Measurements from ENCODE around the gene UCHL3.

The UCHL3 gene

DNA sequence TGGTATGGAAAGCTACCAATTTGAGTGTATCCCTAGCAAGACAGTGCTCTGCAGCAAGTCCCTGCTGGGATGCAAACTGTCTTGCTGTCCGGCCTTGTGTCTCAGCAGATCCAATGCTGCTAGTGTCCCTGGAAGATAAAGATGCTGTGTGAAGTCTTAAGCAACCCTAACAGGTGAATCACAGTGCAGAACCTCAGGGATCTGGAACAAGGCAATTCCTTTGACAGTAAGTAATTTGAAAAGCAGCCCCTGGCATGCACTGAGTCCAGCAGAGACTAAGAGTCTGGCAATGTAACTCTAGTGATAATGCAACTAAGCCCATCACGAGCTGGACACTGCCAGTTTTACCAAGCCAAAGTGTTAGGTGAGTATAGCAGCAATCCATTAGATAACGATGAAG lies 1.7 kb upstream of the UCHL3 start:
- no peak for DNase-seq (ENCODE audit: low read depth in 2 of 3, low spot score in 1 of 3)

DNA sequence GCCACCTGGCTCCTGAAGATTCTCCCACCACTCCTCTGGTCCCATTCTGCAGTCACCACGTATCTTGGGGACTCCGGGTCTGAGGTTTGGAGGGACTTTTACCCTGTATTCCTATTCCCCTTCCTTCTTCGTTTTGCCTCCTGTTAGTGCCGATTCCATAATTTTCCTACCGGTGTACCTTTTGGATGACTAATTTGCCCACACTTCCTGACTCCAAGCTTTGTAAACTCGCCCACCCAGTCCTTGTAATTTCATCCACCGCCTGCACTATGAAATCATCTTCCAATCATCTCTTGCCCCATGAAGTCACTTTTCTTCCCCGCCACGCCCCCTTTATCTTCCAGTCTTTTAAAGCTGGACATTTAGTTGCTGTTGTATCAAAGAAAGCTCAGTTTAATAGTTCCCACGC lies 572 bp downstream of the UCHL3 start:
- DNase-seq (ENCODE audit: low read depth in 2 of 3, low spot score in 1 of 3): peak; percentile 8 to 38 (median 16)

DNA sequence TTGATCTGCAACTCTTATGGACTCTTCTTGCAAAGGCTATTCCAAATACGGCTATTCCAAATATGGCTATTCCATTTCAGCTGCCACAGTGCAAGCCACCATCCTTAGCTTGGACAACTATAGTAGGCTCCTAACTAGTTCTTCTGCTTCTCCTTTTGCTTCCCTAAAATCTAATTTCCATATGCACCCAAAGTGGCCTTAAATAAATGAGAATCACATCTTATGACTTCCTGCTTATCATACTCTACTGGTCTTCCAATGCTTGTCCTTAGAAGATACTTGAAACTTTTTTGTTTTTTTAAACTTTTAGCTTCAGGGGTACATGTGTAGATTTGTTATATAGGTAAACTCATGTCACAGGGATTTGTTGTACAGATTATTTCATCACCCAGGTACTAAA lies 4.9 kb downstream of the UCHL3 start:
- no peak for DNase-seq (ENCODE audit: low read depth in 2 of 3, low spot score in 1 of 3)

DNA sequence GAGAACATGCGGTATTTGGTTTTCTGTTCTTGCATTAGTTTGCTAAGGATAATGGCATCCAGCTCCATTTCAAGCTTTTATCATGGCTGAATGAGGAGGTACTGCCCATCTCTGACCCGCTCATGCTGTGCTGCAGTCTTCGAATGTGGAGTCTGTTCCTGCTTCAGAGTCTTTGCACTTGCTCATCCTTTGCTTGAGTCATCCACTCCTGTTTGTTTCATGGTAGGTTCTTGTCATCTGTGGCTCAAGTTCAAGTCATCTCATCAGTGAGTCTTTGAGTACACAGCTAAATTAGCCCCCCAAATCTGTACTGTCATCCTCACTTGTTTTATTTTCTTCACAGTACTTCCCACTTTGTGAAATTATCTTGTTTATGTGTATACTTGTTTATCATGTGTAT lies 5.4 kb downstream of the UCHL3 start:
- no peak for DNase-seq (ENCODE audit: low read depth in 2 of 3, low spot score in 1 of 3)

DNA sequence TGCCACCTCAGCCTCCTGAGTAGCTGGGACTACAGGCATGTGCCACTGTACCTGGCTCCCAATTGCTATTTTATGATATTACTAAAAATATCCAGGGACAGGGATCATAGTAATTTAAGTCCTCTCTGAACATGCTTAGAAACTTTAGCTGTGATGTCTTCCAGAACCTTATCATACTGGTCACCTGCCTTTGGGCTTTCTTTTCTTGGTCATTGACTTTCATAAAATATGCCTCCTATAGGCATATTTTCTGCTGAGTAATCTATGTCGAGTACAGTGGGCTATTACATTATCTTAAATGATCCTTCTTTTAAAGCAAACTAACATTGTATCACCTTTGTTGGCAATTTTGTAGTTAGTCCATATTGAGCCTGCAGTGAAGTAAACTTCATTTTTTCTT lies 6.2 kb downstream of the UCHL3 start:
- no peak for DNase-seq (ENCODE audit: low read depth in 2 of 3, low spot score in 1 of 3)

DNA sequence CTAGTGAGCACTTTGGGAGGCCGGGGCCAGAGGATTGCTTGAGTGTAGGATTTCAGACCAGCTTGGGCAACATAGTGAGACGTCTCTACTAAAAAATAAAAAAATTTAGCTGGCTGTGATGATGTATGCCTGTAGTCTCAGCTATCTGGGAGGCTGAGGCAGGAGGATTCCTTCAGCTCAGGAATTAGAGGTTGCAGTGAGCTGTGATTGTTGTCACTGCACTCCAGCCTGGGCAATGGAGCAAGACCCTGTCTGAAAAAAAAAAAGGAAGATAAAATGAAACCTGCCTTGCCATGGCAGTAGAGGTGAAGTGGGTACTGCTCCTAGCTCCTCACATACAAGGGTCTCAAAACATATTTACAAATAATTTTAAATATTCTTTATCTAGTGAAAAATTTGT lies 7.4 kb downstream of the UCHL3 start:
- DNase-seq (ENCODE audit: low read depth in 2 of 3, low spot score in 1 of 3): no peak

DNA sequence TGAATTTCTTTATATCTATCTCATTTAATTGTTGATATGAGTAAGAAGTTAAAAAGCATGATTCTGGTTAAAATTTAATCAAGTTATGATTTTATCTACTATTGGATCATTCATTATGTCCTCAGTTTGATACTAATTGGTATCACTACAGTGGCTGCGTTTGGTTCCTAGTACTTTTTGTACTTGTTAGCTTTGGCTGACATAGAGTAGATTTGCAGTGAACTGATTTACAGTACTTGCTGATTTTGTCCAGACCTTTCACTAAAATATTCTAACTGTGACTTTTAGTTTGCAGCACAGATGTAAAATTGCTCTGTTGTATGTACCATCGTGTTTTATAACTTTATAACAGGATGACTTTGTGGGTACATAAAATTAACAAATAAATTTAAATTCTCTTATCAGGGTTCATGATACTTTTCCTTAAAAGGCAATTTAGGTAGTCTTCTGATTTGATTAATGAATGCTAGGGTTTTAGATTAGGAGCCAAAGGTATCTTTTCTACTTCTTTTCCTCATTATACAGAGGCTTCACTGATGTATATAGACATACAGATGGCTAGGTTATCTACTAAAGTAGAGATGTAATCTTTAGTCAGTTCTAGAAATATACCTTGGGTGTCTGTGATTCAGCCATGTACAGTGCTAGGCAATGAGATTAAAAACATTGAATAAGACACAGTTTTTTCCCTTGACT lies 8.7 kb downstream of the UCHL3 start:
- no peak for DNase-seq (ENCODE audit: low read depth in 2 of 3, low spot score in 1 of 3)

DNA sequence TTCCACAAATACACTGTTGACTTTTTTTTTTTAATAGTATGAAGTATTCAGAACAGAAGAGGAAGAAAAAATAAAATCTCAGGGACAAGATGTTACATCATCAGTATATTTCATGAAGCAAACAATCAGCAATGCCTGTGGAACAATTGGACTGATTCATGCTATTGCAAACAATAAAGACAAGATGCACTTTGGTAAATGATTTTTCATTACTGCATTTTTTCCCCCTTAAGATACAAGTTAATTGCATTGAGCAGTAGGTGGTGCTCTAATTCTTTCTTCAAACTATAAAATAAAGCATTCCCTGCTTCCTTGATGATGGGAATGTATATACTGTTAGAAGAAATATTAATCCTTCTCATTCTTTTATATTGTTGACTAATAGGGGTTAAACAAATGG lies 17.1 kb downstream of the UCHL3 start:
- DNase-seq (ENCODE audit: low read depth in 2 of 3, low spot score in 1 of 3): no peak

DNA sequence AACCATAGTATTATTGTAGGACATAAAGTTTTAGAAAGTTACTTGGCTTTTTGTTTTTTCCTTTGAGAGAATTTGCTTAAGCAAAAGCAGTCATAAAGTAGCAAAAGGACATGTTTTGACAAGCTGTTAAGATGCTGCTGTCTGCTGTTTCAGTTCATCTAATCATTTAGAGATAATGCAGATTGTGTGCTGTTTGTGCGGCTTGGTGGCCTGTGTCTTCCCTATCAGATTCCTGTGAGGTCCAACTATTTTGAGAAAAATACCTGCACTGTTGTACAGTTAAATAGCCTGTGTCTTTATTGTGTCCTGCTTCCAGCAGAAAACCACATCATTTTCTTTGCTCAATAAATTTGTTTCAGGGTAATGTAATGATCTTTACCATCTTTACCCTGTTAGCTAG lies 20.0 kb downstream of the UCHL3 start:
- no peak for DNase-seq (ENCODE audit: low read depth in 2 of 3, low spot score in 1 of 3)

DNA sequence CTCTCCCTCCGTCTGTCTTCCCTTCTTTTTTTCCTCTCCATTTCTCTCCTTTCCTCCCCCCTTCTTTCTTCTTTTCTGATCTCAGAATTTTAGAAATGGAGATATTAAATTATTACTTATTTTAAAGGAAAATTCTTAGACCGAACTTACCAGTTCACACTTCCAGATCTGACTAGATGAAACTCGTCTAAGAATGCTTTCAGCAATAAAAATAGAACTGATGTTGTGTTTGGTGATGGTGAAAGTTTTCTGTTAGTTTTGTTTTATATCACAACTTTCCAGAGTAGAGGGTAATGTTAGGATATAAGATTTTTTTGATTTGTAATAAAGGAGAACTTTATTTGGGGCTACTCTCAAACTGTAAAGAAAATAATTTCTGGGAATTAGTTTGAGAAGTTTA lies 29.9 kb downstream of the UCHL3 start:
- DNase-seq (ENCODE audit: low read depth in 2 of 3, low spot score in 1 of 3): no peak

DNA sequence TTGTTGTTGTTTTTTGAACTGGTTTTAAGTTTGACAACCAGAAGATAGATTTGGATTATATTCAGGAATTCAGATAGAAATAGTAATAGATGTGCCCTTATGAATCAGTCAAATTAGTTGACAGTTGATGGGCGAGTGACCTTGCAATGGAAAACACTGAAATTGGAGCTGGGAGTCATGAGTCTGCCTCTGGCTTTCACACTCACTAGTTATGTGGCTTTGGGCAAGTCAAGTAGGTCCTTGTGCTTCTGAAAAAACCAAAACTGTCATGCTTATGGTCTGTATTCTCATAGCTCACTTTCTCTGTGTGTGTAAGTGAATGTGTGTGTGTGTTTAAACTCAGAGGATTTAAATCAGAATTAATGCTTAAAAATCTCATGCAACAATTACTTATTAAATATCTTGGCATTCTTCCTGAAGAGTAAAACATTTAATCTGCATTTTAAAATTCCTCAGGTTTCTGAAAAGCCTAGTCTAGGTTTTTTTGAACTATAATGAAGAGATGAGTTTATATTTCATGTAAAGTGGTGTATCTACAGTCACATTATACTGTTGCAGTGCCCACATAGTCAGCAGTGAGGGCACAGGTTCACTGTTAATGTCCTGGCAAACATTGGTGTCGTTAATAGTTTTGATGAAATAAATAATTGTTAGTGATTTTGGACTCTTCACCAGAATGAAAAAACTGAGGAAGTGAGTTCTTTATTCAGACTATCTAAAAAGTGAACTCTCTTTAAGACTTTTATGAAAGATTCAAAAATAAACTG lies 32.5 kb downstream of the UCHL3 start:
- no peak for DNase-seq (ENCODE audit: low read depth in 2 of 3, low spot score in 1 of 3)

DNA sequence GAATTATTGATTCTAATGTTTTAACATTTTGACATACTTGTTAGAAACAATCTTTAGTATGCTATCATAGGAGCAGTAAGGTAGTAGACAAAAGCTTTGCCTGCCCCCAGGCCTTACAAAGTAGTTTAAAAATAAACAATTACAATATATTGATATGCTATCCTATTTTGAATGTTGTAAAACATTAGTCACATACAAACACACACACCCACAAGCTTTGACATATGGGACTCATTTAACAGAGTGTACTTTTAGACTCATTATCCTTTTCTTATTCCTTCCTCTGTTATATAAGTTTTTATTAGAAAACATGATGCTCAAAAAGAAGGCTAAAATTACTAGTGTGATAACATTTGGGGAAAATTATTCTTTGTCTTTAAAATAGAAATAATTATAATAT lies 33.5 kb downstream of the UCHL3 start:
- no peak for DNase-seq (ENCODE audit: low read depth in 2 of 3, low spot score in 1 of 3)

DNA sequence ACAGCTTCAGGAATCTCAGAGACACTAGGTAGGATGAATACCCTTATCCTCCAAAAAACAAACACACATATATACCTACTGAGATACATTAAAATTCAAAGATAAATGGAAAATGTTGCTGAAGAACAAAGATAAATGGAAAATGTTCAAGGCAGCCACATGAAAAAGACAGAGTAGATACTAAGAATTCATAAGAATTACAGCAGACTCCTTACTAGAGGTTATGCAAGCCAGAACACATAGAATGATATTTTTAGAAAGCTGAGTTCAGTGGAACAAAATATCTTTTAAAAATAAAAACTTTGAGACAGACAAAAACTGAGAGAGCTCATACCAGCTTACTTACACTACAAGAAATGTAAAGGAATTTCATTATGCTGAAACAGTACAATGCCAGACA lies 35.6 kb downstream of the UCHL3 start:
- no peak for DNase-seq (ENCODE audit: low read depth in 2 of 3, low spot score in 1 of 3)

DNA sequence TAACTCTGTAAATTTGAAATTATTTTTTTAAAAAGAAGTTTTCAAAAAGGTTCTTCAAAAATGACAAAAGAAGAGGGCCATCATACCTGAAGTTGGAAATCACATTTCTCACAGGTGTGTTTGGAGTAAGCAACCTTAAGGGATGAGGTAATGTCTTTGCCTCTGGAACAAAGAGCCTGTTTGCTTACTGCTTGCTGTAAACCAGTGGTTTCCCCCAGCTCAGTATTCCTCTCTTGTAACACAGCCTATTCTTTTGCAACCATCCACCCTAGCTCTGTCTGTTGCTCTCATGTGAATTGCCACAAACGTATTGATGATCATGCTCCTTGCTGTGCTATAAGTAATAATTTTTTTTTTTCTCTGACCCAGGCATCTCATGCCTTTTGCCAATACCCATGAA lies 38.1 kb downstream of the UCHL3 start:
- no peak for DNase-seq (ENCODE audit: low read depth in 2 of 3, low spot score in 1 of 3)

DNA sequence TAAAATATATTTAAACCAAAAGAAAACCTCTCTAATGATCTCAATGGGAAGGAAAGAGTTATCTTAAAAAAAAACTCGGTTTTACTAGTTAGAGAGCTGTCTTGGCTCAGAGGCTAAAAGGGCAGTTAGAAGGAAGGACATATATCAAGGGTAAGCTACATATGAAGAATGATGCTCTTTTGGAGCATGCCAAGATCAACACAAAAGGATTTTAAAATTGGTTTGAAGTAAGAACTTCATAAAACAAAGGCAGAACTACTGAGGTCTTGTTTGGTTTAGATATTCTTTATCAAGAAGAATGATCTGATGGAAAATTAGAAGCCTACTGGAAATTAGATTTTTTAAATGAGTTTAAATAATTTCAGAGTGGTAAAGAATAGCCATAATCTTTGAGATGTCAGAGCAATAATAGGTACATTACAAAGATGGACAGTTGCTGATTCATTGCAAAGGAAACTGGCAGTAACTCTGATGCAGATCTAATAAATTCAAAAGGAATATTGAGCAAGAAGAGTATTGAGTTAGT lies 47.1 kb downstream of the UCHL3 start:
- DNase-seq (ENCODE audit: low read depth in 2 of 3, low spot score in 1 of 3): no peak

DNA sequence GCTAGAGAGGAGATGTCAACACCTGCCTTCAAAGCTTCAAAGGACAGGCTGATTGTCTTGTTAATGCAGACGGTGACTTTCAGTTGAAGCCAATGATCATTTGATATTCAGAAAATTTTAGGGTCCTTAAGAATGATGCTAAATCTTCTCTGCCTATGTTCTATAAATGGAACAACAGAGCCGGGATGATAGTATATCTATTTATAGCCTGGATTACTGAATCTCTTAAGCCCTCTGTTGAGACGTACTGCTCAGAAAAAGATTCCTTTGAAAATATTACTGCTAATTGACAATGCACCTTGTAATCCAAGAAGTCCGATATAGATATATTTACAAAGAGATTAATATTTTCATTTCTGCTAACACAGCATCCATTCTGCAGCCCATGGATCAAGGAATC lies 50.8 kb downstream of the UCHL3 start:
- no peak for DNase-seq (ENCODE audit: low read depth in 2 of 3, low spot score in 1 of 3)

DNA sequence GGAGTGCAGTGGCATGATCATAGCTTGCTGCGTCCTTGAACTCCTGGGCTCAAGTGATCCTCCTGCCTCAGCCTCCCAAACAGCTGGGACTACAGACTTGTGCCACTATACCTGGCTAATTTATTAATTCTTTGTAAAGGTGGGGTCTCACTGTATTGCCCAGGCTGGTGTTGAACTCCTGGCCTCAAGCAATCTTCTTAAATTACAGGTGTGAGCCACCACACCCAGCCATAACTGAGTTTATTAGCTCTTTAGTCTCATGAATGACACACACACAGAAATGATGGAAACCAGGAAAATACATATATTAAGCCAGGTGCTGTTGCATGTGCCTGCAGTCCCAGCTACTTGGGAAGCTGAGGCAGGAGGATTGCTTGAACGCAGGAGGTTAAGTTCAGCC lies 53.4 kb downstream of the UCHL3 start:
- DNase-seq (ENCODE audit: low read depth in 2 of 3, low spot score in 1 of 3): no peak

DNA sequence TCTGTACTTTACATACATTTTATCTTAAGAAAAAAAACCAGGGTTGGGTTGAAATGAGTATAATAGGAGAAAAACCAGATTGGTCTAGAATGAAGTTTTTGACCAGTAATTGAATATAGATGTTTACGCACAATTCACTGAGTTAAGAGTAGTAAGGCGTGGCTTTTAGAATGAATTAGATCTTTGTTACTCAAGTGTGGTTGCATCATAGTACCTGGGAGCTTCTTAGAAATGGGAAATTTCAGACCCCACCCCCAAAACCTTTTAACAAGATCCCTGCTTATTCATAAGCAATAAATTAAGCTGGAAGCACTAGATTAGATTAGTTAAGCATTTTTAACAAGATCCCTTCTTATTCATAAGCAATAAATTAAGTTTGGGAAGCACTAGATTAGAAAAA lies 57.9 kb downstream of the UCHL3 start:
- DNase-seq (ENCODE audit: low read depth in 2 of 3, low spot score in 1 of 3): no peak

DNA sequence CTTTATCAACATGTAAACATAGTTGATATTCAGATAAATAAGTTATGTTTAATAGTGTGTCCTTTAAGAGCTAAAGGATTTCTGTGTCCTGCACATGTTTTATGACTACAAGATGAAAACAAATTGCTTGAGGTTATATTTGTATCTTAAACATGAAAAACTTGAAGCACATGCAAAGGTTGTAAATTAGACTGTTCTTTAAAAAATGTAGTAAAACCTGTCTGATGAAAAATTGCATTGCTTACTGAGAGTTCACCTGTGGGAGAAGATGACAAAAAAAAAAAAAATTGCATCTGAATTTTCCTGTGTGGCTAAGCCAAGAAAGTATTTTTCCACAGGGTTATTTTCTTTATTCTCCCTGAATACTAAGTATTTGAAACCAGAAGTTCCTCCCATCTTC lies 60.9 kb downstream of the UCHL3 start:
- no peak for DNase-seq (ENCODE audit: low read depth in 2 of 3, low spot score in 1 of 3)

DNA sequence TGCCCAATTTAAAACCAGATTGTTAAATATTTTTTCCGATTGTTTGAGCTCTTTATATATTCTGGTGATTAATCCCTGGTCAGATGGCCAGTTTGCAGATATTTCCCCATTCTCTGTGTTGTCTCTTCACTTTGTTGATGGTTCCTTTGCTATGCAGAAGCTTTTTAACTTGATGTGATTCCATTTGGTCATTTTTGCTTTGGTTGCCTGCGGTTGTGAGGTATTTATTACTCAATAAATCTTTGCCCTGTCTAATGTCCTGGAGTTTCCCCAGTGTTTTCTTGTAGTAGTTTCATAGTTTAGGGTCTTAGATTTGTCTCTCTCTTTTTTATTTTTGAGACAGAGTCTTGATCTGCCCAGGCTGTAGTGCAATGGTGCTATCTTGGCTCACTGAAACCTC lies 62.8 kb downstream of the UCHL3 start:
- no peak for DNase-seq (ENCODE audit: low read depth in 2 of 3, low spot score in 1 of 3)

DNA sequence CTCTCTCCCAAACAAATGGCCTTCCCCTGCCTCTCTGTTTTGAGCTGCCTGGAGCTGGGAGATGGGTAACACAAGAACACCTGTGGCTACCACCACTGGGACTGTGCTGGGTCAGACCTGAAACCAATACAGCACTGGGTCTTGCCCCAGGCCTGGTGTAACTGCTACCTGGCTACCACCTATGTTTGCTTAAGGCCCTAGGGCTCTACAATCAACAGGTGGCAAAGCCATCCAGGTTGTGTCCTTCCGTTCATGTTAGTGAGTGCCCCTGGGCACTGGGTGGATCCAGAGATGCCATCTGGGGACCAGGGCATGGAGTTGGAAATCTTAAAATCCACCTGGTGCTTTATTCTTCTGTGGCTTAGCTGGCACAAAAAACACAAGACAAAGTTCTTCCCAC lies 67.6 kb downstream of the UCHL3 start:
- DNase-seq (ENCODE audit: low read depth in 2 of 3, low spot score in 1 of 3): no peak

DNA sequence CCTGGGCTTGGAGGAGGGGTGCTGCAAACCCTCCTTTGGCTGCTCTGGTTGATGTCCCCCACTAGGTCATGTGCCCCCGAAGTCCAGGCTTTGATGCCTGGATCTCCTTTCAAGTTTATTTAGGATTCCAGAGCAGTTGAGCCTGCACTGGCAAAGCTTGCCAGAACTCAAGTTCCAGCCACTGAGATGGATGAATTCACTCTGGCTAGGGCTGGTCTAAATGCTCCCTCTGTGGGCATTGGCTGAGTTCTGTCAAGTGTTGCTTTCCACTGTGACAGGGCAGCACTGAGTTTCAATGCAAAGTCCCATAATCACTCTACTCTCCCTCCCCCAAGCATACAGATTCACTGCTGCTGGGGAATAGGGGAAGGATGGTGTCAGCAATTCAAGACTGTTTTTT lies 68.7 kb downstream of the UCHL3 start:
- DNase-seq (ENCODE audit: low read depth in 2 of 3, low spot score in 1 of 3): no peak

DNA sequence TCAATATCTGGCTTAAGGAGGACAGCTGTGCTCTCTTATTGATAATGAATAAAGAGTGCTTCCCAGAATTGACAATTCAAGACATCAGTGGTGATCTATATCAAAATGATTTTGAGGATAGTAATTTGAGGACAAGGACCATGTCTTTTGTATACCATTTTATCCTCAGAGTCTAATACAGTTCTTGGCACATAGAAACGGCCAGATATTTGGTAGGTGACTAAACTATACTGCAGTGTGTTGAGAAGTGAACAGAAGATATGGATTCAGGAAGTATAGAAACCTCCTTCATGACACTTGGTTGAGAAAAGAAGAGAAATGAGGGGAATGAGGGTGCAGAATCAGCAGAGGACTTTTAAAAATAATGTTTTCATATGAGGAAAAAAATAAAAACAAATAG lies 70.4 kb downstream of the UCHL3 start:
- no peak for DNase-seq (ENCODE audit: low read depth in 2 of 3, low spot score in 1 of 3)

All from stimulated activated CD4-positive, alpha-beta T cell treated with anti-CD3 and anti-CD28 coated beads, Interleukin-12 subunit alpha, Interleukin-12 subunit beta, amount 100 ng/mL, for 48 hours (primary cell).